ENCODE measurements around the gene ZNF343.

DNA sequence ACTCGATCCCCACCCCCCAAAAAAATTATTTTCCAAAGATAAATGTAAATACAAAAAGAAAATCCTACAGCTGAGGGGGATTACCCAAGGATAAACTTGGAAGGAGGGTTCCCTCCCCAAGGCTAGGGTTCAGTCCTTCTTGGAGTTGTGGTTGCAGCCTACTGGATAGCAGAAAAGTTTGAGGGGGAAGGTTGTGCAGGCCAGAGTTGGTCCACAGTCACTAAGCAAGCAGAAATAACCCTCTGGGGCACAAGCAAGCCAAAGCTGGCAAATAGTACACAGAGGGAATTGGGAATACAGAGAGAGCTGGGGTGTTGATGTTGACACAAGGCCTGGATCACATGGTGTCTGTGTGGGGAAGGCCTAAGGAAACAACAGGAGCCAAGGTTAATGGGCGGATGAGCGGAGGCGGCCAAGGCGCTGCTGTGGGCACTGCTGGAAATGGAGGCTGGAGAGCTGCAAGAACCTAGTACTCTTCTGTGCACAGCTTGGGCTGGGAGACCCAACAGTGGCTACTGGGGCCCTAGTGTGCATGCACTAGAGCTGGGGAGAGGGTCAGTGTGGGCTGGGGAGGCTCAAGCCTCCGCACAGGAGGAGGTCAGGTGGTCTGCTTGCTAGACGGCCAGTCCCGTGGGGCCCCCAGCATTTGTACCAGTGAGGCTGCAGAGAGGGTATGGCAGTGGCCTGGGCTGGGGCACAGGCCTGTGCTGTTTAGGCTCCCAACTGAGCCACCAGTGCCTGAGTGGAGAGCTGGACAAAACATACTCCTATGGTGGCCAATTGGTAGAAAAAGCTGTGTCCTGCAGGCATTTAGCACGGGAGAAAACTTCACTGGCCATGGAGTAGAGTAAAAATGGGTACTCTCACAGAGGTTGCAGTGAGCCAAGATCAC lies 32.6 kb downstream of the ZNF343 start:
- TF ChIP-seq, protein P1, sequence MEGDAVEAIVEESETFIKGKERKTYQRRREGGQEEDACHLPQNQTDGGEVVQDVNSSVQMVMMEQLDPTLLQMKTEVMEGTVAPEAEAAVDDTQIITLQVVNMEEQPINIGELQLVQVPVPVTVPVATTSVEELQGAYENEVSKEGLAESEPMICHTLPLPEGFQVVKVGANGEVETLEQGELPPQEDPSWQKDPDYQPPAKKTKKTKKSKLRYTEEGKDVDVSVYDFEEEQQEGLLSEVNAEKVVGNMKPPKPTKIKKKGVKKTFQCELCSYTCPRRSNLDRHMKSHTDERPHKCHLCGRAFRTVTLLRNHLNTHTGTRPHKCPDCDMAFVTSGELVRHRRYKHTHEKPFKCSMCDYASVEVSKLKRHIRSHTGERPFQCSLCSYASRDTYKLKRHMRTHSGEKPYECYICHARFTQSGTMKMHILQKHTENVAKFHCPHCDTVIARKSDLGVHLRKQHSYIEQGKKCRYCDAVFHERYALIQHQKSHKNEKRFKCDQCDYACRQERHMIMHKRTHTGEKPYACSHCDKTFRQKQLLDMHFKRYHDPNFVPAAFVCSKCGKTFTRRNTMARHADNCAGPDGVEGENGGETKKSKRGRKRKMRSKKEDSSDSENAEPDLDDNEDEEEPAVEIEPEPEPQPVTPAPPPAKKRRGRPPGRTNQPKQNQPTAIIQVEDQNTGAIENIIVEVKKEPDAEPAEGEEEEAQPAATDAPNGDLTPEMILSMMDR (conservative IDR thresholded peaks at IDR 0.05; ENCODE audit: low read depth in 2 of 2), result no peak
- TF ChIP-seq ZNF331 (CRISPR knock-in tag; IDR thresholded peaks at IDR 0.05; ENCODE audit: low read depth) (no peak), JUNB (IDR thresholded peaks at IDR 0.05; ENCODE audit: unreplicated experiment) (no peak), EZH2 (IDR thresholded peaks at IDR 0.05; ENCODE audit: low read depth, unreplicated experiment) (no peak), CREB1 (CRISPR knock-in tag; IDR thresholded peaks at IDR 0.05; ENCODE audit: low read depth) (no peak), EZH2phosphoT487 (IDR thresholded peaks at IDR 0.05; ENCODE audit: unreplicated experiment) (no peak), POLR2AphosphoS5 (IDR thresholded peaks at IDR 0.05; ENCODE audit: low read depth) (no peak), STAT1 (IDR thresholded peaks at IDR 0.05; ENCODE audit: unreplicated experiment) (no peak)
- TF ChIP-seq, protein P2, sequence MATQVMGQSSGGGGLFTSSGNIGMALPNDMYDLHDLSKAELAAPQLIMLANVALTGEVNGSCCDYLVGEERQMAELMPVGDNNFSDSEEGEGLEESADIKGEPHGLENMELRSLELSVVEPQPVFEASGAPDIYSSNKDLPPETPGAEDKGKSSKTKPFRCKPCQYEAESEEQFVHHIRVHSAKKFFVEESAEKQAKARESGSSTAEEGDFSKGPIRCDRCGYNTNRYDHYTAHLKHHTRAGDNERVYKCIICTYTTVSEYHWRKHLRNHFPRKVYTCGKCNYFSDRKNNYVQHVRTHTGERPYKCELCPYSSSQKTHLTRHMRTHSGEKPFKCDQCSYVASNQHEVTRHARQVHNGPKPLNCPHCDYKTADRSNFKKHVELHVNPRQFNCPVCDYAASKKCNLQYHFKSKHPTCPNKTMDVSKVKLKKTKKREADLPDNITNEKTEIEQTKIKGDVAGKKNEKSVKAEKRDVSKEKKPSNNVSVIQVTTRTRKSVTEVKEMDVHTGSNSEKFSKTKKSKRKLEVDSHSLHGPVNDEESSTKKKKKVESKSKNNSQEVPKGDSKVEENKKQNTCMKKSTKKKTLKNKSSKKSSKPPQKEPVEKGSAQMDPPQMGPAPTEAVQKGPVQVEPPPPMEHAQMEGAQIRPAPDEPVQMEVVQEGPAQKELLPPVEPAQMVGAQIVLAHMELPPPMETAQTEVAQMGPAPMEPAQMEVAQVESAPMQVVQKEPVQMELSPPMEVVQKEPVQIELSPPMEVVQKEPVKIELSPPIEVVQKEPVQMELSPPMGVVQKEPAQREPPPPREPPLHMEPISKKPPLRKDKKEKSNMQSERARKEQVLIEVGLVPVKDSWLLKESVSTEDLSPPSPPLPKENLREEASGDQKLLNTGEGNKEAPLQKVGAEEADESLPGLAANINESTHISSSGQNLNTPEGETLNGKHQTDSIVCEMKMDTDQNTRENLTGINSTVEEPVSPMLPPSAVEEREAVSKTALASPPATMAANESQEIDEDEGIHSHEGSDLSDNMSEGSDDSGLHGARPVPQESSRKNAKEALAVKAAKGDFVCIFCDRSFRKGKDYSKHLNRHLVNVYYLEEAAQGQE (IDR thresholded peaks at IDR 0.05; ENCODE audit: unreplicated experiment), result no peak
- TF ChIP-seq, protein P3, sequence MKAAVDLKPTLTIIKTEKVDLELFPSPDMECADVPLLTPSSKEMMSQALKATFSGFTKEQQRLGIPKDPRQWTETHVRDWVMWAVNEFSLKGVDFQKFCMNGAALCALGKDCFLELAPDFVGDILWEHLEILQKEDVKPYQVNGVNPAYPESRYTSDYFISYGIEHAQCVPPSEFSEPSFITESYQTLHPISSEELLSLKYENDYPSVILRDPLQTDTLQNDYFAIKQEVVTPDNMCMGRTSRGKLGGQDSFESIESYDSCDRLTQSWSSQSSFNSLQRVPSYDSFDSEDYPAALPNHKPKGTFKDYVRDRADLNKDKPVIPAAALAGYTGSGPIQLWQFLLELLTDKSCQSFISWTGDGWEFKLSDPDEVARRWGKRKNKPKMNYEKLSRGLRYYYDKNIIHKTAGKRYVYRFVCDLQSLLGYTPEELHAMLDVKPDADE (IDR thresholded peaks at IDR 0.05), result no peak
- TF ChIP-seq, protein P4, sequence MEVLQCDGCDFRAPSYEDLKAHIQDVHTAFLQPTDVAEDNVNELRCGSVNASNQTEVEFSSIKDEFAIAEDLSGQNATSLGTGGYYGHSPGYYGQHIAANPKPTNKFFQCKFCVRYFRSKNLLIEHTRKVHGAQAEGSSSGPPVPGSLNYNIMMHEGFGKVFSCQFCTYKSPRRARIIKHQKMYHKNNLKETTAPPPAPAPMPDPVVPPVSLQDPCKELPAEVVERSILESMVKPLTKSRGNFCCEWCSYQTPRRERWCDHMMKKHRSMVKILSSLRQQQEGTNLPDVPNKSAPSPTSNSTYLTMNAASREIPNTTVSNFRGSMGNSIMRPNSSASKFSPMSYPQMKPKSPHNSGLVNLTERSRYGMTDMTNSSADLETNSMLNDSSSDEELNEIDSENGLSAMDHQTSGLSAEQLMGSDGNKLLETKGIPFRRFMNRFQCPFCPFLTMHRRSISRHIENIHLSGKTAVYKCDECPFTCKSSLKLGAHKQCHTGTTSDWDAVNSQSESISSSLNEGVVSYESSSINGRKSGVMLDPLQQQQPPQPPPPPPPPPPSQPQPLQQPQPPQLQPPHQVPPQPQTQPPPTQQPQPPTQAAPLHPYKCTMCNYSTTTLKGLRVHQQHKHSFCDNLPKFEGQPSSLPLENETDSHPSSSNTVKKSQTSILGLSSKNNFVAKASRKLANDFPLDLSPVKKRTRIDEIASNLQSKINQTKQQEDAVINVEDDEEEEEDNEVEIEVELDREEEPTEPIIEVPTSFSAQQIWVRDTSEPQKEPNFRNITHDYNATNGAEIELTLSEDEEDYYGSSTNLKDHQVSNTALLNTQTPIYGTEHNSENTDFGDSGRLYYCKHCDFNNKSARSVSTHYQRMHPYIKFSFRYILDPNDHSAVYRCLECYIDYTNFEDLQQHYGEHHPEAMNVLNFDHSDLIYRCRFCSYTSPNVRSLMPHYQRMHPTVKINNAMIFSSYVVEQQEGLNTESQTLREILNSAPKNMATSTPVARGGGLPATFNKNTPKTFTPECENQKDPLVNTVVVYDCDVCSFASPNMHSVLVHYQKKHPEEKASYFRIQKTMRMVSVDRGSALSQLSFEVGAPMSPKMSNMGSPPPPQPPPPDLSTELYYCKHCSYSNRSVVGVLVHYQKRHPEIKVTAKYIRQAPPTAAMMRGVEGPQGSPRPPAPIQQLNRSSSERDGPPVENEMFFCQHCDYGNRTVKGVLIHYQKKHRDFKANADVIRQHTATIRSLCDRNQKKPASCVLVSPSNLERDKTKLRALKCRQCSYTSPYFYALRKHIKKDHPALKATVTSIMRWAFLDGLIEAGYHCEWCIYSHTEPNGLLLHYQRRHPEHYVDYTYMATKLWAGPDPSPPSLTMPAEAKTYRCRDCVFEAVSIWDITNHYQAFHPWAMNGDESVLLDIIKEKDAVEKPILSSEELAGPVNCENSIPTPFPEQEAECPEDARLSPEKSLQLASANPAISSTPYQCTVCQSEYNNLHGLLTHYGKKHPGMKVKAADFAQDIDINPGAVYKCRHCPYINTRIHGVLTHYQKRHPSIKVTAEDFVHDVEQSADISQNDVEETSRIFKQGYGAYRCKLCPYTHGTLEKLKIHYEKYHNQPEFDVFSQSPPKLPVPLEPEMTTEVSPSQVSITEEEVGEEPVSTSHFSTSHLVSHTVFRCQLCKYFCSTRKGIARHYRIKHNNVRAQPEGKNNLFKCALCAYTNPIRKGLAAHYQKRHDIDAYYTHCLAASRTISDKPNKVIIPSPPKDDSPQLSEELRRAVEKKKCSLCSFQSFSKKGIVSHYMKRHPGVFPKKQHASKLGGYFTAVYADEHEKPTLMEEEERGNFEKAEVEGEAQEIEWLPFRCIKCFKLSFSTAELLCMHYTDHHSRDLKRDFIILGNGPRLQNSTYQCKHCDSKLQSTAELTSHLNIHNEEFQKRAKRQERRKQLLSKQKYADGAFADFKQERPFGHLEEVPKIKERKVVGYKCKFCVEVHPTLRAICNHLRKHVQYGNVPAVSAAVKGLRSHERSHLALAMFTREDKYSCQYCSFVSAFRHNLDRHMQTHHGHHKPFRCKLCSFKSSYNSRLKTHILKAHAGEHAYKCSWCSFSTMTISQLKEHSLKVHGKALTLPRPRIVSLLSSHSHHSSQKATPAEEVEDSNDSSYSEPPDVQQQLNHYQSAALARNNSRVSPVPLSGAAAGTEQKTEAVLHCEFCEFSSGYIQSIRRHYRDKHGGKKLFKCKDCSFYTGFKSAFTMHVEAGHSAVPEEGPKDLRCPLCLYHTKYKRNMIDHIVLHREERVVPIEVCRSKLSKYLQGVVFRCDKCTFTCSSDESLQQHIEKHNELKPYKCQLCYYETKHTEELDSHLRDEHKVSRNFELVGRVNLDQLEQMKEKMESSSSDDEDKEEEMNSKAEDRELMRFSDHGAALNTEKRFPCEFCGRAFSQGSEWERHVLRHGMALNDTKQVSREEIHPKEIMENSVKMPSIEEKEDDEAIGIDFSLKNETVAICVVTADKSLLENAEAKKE (CRISPR knock-in tag; IDR thresholded peaks at IDR 0.05), result no peak
